Activated T-cell treated with anti-CD3 and anti-CD28 coated beads, Interleukin-2, amount 50 U/mL, for 72 hours (primary cell): ENCODE data around the gene AGPAT3. TPM values are rescaled to one million over a fixed set of nuclear protein-coding genes. Genes with fewer than 3 reads are reported as not detected.
A peak's percentile ranks its signal among the peaks of the same experiment; 100 is the strongest.

Source experiments
- ATAC-seq, 2 donors: fragments of 150-1000 bp; cut with Tn5 transposase; replicated peaks in 1 of 2; 2 replicates each; pipeline ENCODE4 v1.10.0; 2021; ENCODE audit warnings: moderate library complexity in 2 of 2, mild to moderate bottlenecking in 1 of 2
- DNase-seq, 2 donors: peaks; one replicate each; pipeline ENCODE4 v3.0.0; 2021 to 2022; ENCODE audit warnings: mixed read lengths in 1 of 2
- H3K27ac Mint-ChIP-seq: one replicate; pipeline ENCODE4 v1.8.0; 2022; ENCODE audit warnings: mild to moderate bottlenecking, moderate library complexity, mixed read lengths
- H3K27me3 Mint-ChIP-seq: one replicate; pipeline ENCODE4 v1.8.0; 2022; ENCODE audit warnings: low read depth, mixed read lengths
- H3K36me3 Mint-ChIP-seq, 2 donors: one replicate each; pipeline ENCODE4 v1.8.0; 2022; ENCODE audit warnings: mixed read lengths in 2 of 2, mild to moderate bottlenecking in 1 of 2; ENCODE audit not compliant: insufficient read depth in 2 of 2
- H3K4me1 Mint-ChIP-seq: one replicate; pipeline ENCODE4 v1.8.0; 2022; ENCODE audit warnings: low read depth, mixed read lengths
- H3K4me3 Mint-ChIP-seq, 2 donors: one replicate each; pipeline ENCODE4 v1.8.0; 2022; ENCODE audit warnings: mild to moderate bottlenecking in 2 of 2, mixed read lengths in 2 of 2, moderate library complexity in 2 of 2
- H3K9me3 Mint-ChIP-seq, 2 donors: one replicate each; pipeline ENCODE4 v1.8.0; 2022; ENCODE audit warnings: mixed read lengths in 2 of 2
- total RNA-seq, 2 donors: library from RNA; stranded (reverse); gene quantifications; one replicate each; pipeline ENCODE4 v1.2.3, GENCODE V29; 2022

The AGPAT3 gene
- total RNA-seq, 2 donors from 2014 or later = 86.1 to 87.1 TPM

- DNase-seq = peak; percentile 72 to 74
- H3K36me3 Mint-ChIP-seq = peaks cover 5 to 7% of the 10 kb centered on the region in 2 donors
- no peaks in the 10 kb centered on the region for H3K27me3 Mint-ChIP-seq
- H3K27ac Mint-ChIP-seq = peak overlapping the region; percentile 94
- peak; percentile 75 to 77 for ATAC-seq
- peak overlapping the region; percentile 76 for H3K4me3 Mint-ChIP-seq
- peaks cover 63% of the 10 kb centered on the region for H3K4me1 Mint-ChIP-seq
- peaks cover 0 to 2% of the 10 kb centered on the region in 2 donors for H3K9me3 Mint-ChIP-seq
Measured at GRCh38 chr21:43921979-43922945, 57.2 kb downstream of the AGPAT3 start.

- ATAC-seq = no peak
- H3K4me3 Mint-ChIP-seq = no peak overlapping the region
- peaks cover 0 to 2% of the 10 kb centered on the region in 2 donors for H3K9me3 Mint-ChIP-seq
- H3K27ac Mint-ChIP-seq = no peak overlapping the region
- no peaks in the 10 kb centered on the region for H3K27me3 Mint-ChIP-seq
- no peak for DNase-seq
- H3K4me1 Mint-ChIP-seq = peaks cover 56% of the 10 kb centered on the region
- peaks cover 4 to 5% of the 10 kb centered on the region in 2 donors for H3K36me3 Mint-ChIP-seq
Measured at GRCh38 chr21:43922949-43923348, 57.9 kb downstream of the AGPAT3 start.

- Mint-ChIP-seq H3K27ac (no peak overlapping the region), H3K36me3 (peaks cover 2 to 4% of the 10 kb centered on the region in 2 donors), H3K27me3 (no peaks in the 10 kb centered on the region), H3K4me3 (no peak overlapping the region), H3K9me3 (no peaks in the 10 kb centered on the region), H3K4me1 (peaks cover 51% of the 10 kb centered on the region)
- ATAC-seq (no peak), DNase-seq (no peak)
Measured at GRCh38 chr21:43923391-43923790, 58.4 kb downstream of the AGPAT3 start.

- Mint-ChIP-seq H3K27me3 (no peaks in the 10 kb centered on the region), H3K4me3 (no peak overlapping the region), H3K9me3 (no peaks in the 10 kb centered on the region), H3K36me3 (peaks cover under 1 to 2% of the 10 kb centered on the region in 2 donors), H3K27ac (no peak overlapping the region), H3K4me1 (peaks cover 41% of the 10 kb centered on the region)
- ATAC-seq (no peak), DNase-seq (no peak)
Measured at GRCh38 chr21:43924421-43925095, 59.5 kb downstream of the AGPAT3 start.

- no peak for DNase-seq
- no peak for ATAC-seq
- Mint-ChIP-seq H3K27ac (no peak overlapping the region), H3K4me1 (peaks cover 40% of the 10 kb centered on the region), H3K27me3 (no peaks in the 10 kb centered on the region), H3K36me3 (peaks cover 0 to 1% of the 10 kb centered on the region in 2 donors), H3K4me3 (no peak overlapping the region), H3K9me3 (no peaks in the 10 kb centered on the region)
Measured at GRCh38 chr21:43925096-43925481, 60.1 kb downstream of the AGPAT3 start.

- Mint-ChIP-seq H3K4me3 (no peak overlapping the region), H3K27me3 (no peaks in the 10 kb centered on the region), H3K9me3 (no peaks in the 10 kb centered on the region), H3K4me1 (peaks cover 34% of the 10 kb centered on the region), H3K36me3 (no peaks in the 10 kb centered on the region), H3K27ac (no peak overlapping the region)
- DNase-seq (no peak), ATAC-seq (no peak)
Measured at GRCh38 chr21:43925609-43926008, 60.6 kb downstream of the AGPAT3 start.

GRCh38 chr21:43926196-43926595 is 61.2 kb downstream of the AGPAT3 start:
- no peaks in the 10 kb centered on the region for H3K36me3 Mint-ChIP-seq
- peaks cover 29% of the 10 kb centered on the region for H3K4me1 Mint-ChIP-seq
- no peaks in the 10 kb centered on the region for H3K27me3 Mint-ChIP-seq
- ATAC-seq = no peak
- no peaks in the 10 kb centered on the region for H3K9me3 Mint-ChIP-seq
- H3K4me3 Mint-ChIP-seq = no peak overlapping the region
- no peak for DNase-seq
- no peak overlapping the region for H3K27ac Mint-ChIP-seq

- no peak overlapping the region for H3K4me3 Mint-ChIP-seq
- no peaks in the 10 kb centered on the region for H3K9me3 Mint-ChIP-seq
- no peaks in the 10 kb centered on the region for H3K36me3 Mint-ChIP-seq
- H3K27ac Mint-ChIP-seq = no peak overlapping the region
- ATAC-seq = no peak
- no peak for DNase-seq
- H3K4me1 Mint-ChIP-seq = peaks cover 15% of the 10 kb centered on the region
- no peaks in the 10 kb centered on the region for H3K27me3 Mint-ChIP-seq
Measured at GRCh38 chr21:43927591-43928221, 62.7 kb downstream of the AGPAT3 start.

- peaks cover 16% of the 10 kb centered on the region for H3K4me1 Mint-ChIP-seq
- H3K9me3 Mint-ChIP-seq = no peaks in the 10 kb centered on the region
- peaks cover 0 to 3% of the 10 kb centered on the region in 2 donors for H3K36me3 Mint-ChIP-seq
- ATAC-seq (no peak), DNase-seq (no peak)
- H3K4me3 Mint-ChIP-seq = no peak overlapping the region
- no peaks in the 10 kb centered on the region for H3K27me3 Mint-ChIP-seq
- H3K27ac Mint-ChIP-seq = no peak overlapping the region
Measured at GRCh38 chr21:43928222-43929125, 63.5 kb downstream of the AGPAT3 start.

- no peak for DNase-seq
- Mint-ChIP-seq H3K36me3 (peaks cover 0 to 3% of the 10 kb centered on the region in 2 donors), H3K27me3 (no peaks in the 10 kb centered on the region), H3K27ac (no peak overlapping the region), H3K4me3 (no peak overlapping the region), H3K9me3 (no peaks in the 10 kb centered on the region), H3K4me1 (peaks cover 13% of the 10 kb centered on the region)
- ATAC-seq = no peak
Measured at GRCh38 chr21:43929217-43929971, 64.4 kb downstream of the AGPAT3 start.

- Mint-ChIP-seq H3K9me3 (no peaks in the 10 kb centered on the region), H3K27ac (no peak overlapping the region), H3K4me3 (no peak overlapping the region), H3K27me3 (no peaks in the 10 kb centered on the region), H3K4me1 (peaks cover 13% of the 10 kb centered on the region), H3K36me3 (peaks cover 0 to 3% of the 10 kb centered on the region in 2 donors)
- ATAC-seq = no peak
- DNase-seq = no peak
Measured at GRCh38 chr21:43930074-43930847, 65.2 kb downstream of the AGPAT3 start.
